CD4-positive, alpha-beta memory T cell (primary cell): ENCODE data around the gene CSNK1G2. TPM values are rescaled to one million over a fixed set of nuclear protein-coding genes. Genes with fewer than 3 reads are reported as not detected.

ENCODE experiments used
- CTCF ChIA-PET: fragments of 350-600 bp; sonication (Branson Sonifier 250); formaldehyde crosslinking; loops from one replicate; lab custom pipeline; 2021; ENCODE audit warnings: inconsistent platforms; ENCODE audit not compliant: partially characterized antibody; lab: Charles Lee
- POLR2A ChIA-PET: fragments of 350-600 bp; sonication (Branson Sonifier 250); formaldehyde crosslinking; loops from one replicate; lab custom pipeline; 2021; ENCODE audit not compliant: partially characterized antibody; lab: Charles Lee
- DNase-seq, 5 donors: peaks; one replicate each; pipeline versions ENCODE4 v3.0.0 to v3.0.0-alpha.2; 2020 to 2022; ENCODE audit warnings: mixed read lengths in 1 of 5
- H3K27ac ChIP-seq: one replicate; pipeline ENCODE4 v1.7.0; 2013; ENCODE audit warnings: low read depth, low read length
- H3K27me3 ChIP-seq: 2 replicates; pipeline ENCODE4 v1.7.0; 2013; ENCODE audit warnings: mild to moderate bottlenecking, low read length, moderate library complexity; ENCODE audit not compliant: insufficient read depth
- H3K36me3 ChIP-seq: 2 replicates; pipeline ENCODE4 v1.7.0; 2013; ENCODE audit warnings: mild to moderate bottlenecking, low read length, moderate library complexity; ENCODE audit not compliant: insufficient read depth
- H3K4me1 ChIP-seq: 2 replicates; pipeline ENCODE4 v1.7.0; 2013; ENCODE audit warnings: mild to moderate bottlenecking, low read length, moderate library complexity; ENCODE audit not compliant: insufficient read depth
- H3K4me3 ChIP-seq, 2 donors: one replicate each; pipeline ENCODE4 v1.7.0; 2013; ENCODE audit warnings: low read length in 2 of 2, mild to moderate bottlenecking in 1 of 2
- H3K9me3 ChIP-seq, 2 donors: one replicate each; pipeline ENCODE4 v1.7.0; 2013; ENCODE audit warnings: low read length in 2 of 2, control low read depth in 1 of 2; ENCODE audit not compliant: control insufficient read depth in 1 of 2
- H3K27ac Mint-ChIP-seq, 7 donors: one replicate each; pipeline ENCODE4 v1.8.0; 2020 to 2021; ENCODE audit warnings: mixed read lengths in 7 of 7, mild to moderate bottlenecking in 6 of 7, inconsistent platforms in 3 of 7, moderate library complexity in 3 of 7
- H3K27me3 Mint-ChIP-seq, 2 donors: one replicate each; pipeline ENCODE4 v1.8.0; 2020 to 2021; ENCODE audit warnings: mixed read lengths in 2 of 2
- H3K36me3 Mint-ChIP-seq, 2 donors: one replicate each; pipeline ENCODE4 v1.8.0; 2020 to 2021; ENCODE audit warnings: mixed read lengths in 2 of 2, inconsistent platforms in 1 of 2, mild to moderate bottlenecking in 1 of 2
- H3K4me1 Mint-ChIP-seq, 4 donors: one replicate each; pipeline ENCODE4 v1.8.0; 2020 to 2021; ENCODE audit warnings: mixed read lengths in 4 of 4, mild to moderate bottlenecking in 1 of 4
- H3K4me3 Mint-ChIP-seq, 8 donors: one replicate each; pipeline ENCODE4 v1.8.0; 2020 to 2021; ENCODE audit warnings: mixed read lengths in 8 of 8, mild to moderate bottlenecking in 7 of 8, moderate library complexity in 6 of 8, inconsistent platforms in 3 of 8
- H3K9me3 Mint-ChIP-seq, 8 donors: one replicate each; pipeline ENCODE4 v1.8.0; 2020 to 2021; ENCODE audit warnings: mixed read lengths in 8 of 8, mild to moderate bottlenecking in 5 of 8, inconsistent platforms in 3 of 8, moderate library complexity in 1 of 8
- intact Hi-C: fragments of 100-400 bp; cut with micrococcal nuclease; formaldehyde crosslinking; loops from one replicate; pipeline ENCODE4 v1.15.1; 2023
- polyA plus RNA-seq, 2 donors: library from polyadenylated mRNA; unstranded; fragments of 300-500 nt; fragmentation: Illumina TruSeq; gene quantifications; one replicate each; pipeline ENCODE4 v1.2.3, GENCODE V29; 2021
- total RNA-seq, 2 experiments: library from RNA; stranded (reverse); gene quantifications; one replicate each; pipeline ENCODE4 v1.2.3, GENCODE V29; 2021

The CSNK1G2 gene
- total and polyA plus RNA-seq, 4 experiments from 2014 or later = 11.3 to 144 (median 99.5) TPM

- peak overlapping the region; percentile 81 to 99 for H3K4me3 ChIP-seq
- POLR2A ChIA-PET = interaction anchor here (0.6 to 2.0 kb wide), 29 partner anchors 9 to 674 kb away, joined by 3 to 12 read pairs (median 4); partner anchors contain the start of genes AP3D1 and MKNK2
- peaks cover 0 to 28% of the 10 kb centered on the region in 2 donors for H3K36me3 Mint-ChIP-seq
- peaks cover 45% of the 10 kb centered on the region for H3K4me1 ChIP-seq
- peak overlapping the region; percentile 97 to 100 (median 99) for H3K27ac Mint-ChIP-seq
- no peaks in the 10 kb centered on the region for H3K27me3 ChIP-seq
- peaks cover 0 to 10% (median 0%) of the 10 kb centered on the region in 8 donors for H3K9me3 Mint-ChIP-seq
- peak overlapping the region; percentile 91 for H3K27ac ChIP-seq
- intact Hi-C loops = loop anchor here (1.0 kb wide), 3 partner anchors 37 to 154 kb away; partner anchors contain the start of genes ADAT3, IZUMO4, MOB3A and SCAMP4
- H3K27me3 Mint-ChIP-seq = peaks cover 0 to 2% of the 10 kb centered on the region in 2 donors
- DNase-seq = peak; percentile 78 to 89 (median 84)
- no peaks in the 10 kb centered on the region for H3K9me3 ChIP-seq
- no peaks in the 10 kb centered on the region for H3K36me3 ChIP-seq
- H3K4me1 Mint-ChIP-seq = peaks cover 15 to 49% (median 33%) of the 10 kb centered on the region in 4 donors
- CTCF ChIA-PET = interaction anchor here (0.6 to 1.3 kb wide), 6 partner anchors 12 to 142 kb away, joined by 3 to 4 read pairs (median 3); no protein-coding TSS in a partner anchor
- H3K4me3 Mint-ChIP-seq = peak overlapping the region; percentile 90 to 99 (median 97)
Observed at GRCh38 chr19:1942078-1942933, 1.3 kb downstream of the CSNK1G2 start.

DNA sequence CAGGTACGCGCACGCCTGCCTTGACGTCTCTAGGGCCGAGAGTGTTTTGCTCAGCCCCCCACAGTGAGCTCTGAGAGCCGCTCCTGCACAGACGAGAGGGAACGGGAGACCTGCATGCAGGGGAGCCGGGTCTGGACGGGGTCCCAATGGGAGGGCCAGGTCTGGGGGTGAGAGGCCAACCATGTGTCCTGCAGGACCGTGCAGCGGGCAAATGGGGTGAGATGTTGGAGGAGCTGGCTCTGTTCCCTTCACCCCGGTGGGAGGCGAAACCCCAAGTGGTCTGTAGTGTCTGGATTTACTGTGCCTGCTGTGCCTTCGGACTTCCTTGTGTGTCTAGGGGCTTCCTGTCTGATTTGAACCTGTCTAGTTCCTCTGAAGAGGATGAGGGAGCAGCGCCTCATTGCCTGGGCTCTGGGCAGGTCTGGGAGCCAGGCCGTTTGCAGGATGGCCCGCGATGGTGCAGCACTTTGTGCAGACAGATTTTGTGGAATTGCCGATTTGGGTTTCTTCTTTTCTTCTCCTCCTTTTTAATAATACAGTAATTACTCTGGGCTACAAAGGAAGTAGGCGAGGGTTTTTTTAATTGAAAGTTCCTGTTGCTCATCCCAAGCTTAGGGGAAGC, 2.1 kb downstream of the CSNK1G2 start:
- H3K9me3 ChIP-seq = no peaks in the 10 kb centered on the region
- intact Hi-C loops = loop anchor here (1.0 kb wide), 3 partner anchors 38 to 153 kb away; partner anchors contain the start of genes ADAT3, IZUMO4, MOB3A and SCAMP4
- peaks cover 0 to 2% of the 10 kb centered on the region in 2 donors for H3K27me3 Mint-ChIP-seq
- H3K27me3 ChIP-seq = no peaks in the 10 kb centered on the region
- H3K27ac ChIP-seq = peak overlapping the region; percentile 91
- no peaks in the 10 kb centered on the region for H3K36me3 ChIP-seq
- peak overlapping the region; percentile 90 to 99 (median 97) for H3K4me3 Mint-ChIP-seq
- H3K9me3 Mint-ChIP-seq = peaks cover 0 to 10% (median 0%) of the 10 kb centered on the region in 8 donors
- POLR2A ChIA-PET = interaction anchor here (0.6 to 2.0 kb wide), 23 partner anchors 9 to 534 kb away, joined by 3 to 12 read pairs (median 4); partner anchors contain the start of genes AP3D1, BTBD2 and MKNK2
- H3K4me3 ChIP-seq = peak overlapping the region; percentile 45 to 99
- CTCF ChIA-PET = interaction anchor here (0.6 to 1.3 kb wide), 5 partner anchors 45 to 141 kb away, joined by 3 to 4 read pairs (median 3); no protein-coding TSS in a partner anchor
- H3K4me1 ChIP-seq = peaks cover 46% of the 10 kb centered on the region
- peaks cover 15 to 49% (median 32%) of the 10 kb centered on the region in 4 donors for H3K4me1 Mint-ChIP-seq
- H3K27ac Mint-ChIP-seq = peak overlapping the region; percentile 97 to 100 (median 99)
- peaks cover 0 to 28% of the 10 kb centered on the region in 2 donors for H3K36me3 Mint-ChIP-seq
- no peak for DNase-seq

DNA sequence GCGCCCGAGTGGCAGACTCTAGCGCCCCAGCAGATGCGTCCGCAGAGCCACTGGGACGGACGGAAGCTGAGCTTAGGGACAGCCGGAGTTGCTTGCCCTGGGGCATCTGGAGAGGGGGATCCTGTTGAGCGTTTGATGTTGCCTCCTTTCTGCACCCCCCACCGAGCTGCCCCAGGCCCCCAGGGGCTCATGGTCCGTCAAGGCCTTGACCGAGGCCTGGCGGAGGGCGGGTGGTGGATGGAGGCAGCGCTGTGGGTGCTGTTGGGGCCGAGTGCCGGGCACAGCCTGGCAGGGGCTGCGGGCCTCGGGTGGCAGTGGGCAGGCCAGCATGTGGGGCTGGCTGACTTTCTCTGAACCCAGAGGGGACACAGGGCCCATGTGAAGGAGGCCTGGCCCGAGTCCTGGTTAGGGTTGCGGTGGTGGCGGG, 2.7 kb downstream of the CSNK1G2 start:
- Mint-ChIP-seq H3K27ac (peak overlapping the region; percentile 97 to 100 (median 99)), H3K36me3 (peaks cover 0 to 28% of the 10 kb centered on the region in 2 donors), H3K4me1 (peaks cover 16 to 53% (median 33%) of the 10 kb centered on the region in 4 donors), H3K4me3 (peak overlapping the region; percentile 90 to 99 (median 97)), H3K9me3 (peaks cover 0 to 10% (median 0%) of the 10 kb centered on the region in 8 donors), H3K27me3 (peaks cover 0 to 2% of the 10 kb centered on the region in 2 donors)
- H3K4me1 ChIP-seq = peaks cover 50% of the 10 kb centered on the region
- H3K36me3 ChIP-seq = peaks cover under 1% of the 10 kb centered on the region
- no peaks in the 10 kb centered on the region for H3K27me3 ChIP-seq
- DNase-seq = peak in 1 of 5 donors; percentile 50
- H3K27ac ChIP-seq = peak overlapping the region; percentile 91
- ChIA-PET POLR2A (interaction anchor here (0.7 to 1.8 kb wide), 4 partner anchors 46 to 327 kb away, joined by 3 to 12 read pairs (median 4); partner anchors contain the start of gene BTBD2), CTCF (interaction anchor here (0.6 to 1.4 kb wide), 3 partner anchors 53 to 76 kb away, joined by 3 to 4 read pairs (median 3); no protein-coding TSS in a partner anchor)
- intact Hi-C loops = no loop called here
- H3K9me3 ChIP-seq = no peaks in the 10 kb centered on the region
- H3K4me3 ChIP-seq = no peak overlapping the region

DNA sequence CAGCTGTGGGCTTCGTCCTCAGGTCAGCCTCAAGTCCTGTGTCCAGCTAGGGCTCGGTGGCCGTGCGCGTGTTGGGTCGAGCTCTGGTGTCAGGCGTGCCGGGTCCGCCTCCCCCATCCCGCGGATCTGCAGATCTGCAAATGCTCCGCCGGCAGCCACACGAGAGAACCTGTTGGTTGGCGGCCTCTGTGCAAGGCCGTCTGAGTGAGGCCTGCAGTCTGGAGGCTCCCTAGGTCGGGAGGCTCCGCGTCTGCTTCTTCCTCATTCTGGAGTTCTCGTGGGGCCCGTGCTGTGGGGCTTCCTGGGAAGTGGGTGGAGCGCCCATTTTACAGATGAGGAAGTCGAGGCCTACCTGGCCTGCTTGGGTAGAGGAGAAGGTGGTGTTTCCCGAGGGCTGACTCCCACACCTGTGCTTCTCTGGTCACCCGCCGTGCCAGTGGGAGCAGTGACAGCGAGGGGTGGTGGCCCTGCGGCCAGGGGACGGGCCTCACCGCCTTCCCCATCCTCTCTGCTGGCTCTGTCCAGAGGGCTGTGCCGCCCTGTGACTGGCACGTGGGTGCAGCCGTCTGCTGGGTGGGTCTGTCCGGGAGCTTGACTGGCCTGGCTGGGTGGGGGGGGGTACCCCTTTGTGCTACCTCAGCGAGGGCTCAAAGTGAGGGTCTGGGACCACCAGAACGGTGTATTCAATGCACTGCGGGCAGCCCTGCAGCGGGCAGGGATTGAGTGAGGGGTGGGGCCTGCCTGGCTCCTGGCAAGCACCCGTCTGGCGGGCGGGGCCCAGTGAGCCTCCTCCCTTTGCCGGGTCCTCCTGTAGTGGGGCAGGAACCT, 3.3 kb downstream of the CSNK1G2 start:
- peak overlapping the region; percentile 36 to 100 (median 59) for H3K27ac Mint-ChIP-seq
- Histone ChIP-seq H3K36me3 (peaks cover 7% of the 10 kb centered on the region), H3K4me1 (peaks cover 53% of the 10 kb centered on the region), H3K27me3 (no peaks in the 10 kb centered on the region), H3K4me3 (no peak overlapping the region), H3K27ac (peak overlapping the region; percentile 91), H3K9me3 (no peaks in the 10 kb centered on the region)
- peaks cover 0 to 2% of the 10 kb centered on the region in 2 donors for H3K27me3 Mint-ChIP-seq
- POLR2A ChIA-PET = interaction anchor here (1.0 kb wide), 1 partner anchor 47 kb away, joined by 4 read pairs; no protein-coding TSS in a partner anchor
- H3K9me3 Mint-ChIP-seq = peaks cover 0 to 10% (median 0%) of the 10 kb centered on the region in 8 donors
- intact Hi-C loops = no loop called here
- peak overlapping the region in 5 of 8 donors; percentile 36 to 68 (median 59) for H3K4me3 Mint-ChIP-seq
- peaks cover 19 to 59% (median 39%) of the 10 kb centered on the region in 4 donors for H3K4me1 Mint-ChIP-seq
- DNase-seq = no peak
- peaks cover 0 to 31% of the 10 kb centered on the region in 2 donors for H3K36me3 Mint-ChIP-seq
- CTCF ChIA-PET = interaction anchor here (0.6 to 1.4 kb wide), 4 partner anchors 47 to 75 kb away, joined by 3 to 4 read pairs (median 3); no protein-coding TSS in a partner anchor

- H3K4me3 ChIP-seq = no peak overlapping the region
- peak overlapping the region in 2 of 8 donors; percentile 31 to 43 for H3K4me3 Mint-ChIP-seq
- H3K27me3 ChIP-seq = no peaks in the 10 kb centered on the region
- no peaks in the 10 kb centered on the region for H3K9me3 ChIP-seq
- peak overlapping the region; percentile 20 for H3K27ac ChIP-seq
- CTCF ChIA-PET = interaction anchor here (1.2 to 1.4 kb wide), 3 partner anchors 17 to 72 kb away, joined by 3 to 4 read pairs (median 3); no protein-coding TSS in a partner anchor
- H3K27ac Mint-ChIP-seq = peak overlapping the region in 2 of 7 donors; percentile 61 to 68
- intact Hi-C loops = no loop called here
- no peak for DNase-seq
- peaks cover 0 to 6% (median 0%) of the 10 kb centered on the region in 8 donors for H3K9me3 Mint-ChIP-seq
- POLR2A ChIA-PET = interaction anchor here (1.2 kb wide), 1 partner anchor 140 kb away, joined by 4 read pairs; no protein-coding TSS in a partner anchor
- H3K4me1 ChIP-seq = peaks cover 47% of the 10 kb centered on the region
- H3K36me3 ChIP-seq = peaks cover 7% of the 10 kb centered on the region
- peaks cover 0 to 30% of the 10 kb centered on the region in 2 donors for H3K36me3 Mint-ChIP-seq
- peaks cover 0 to 2% of the 10 kb centered on the region in 2 donors for H3K27me3 Mint-ChIP-seq
- H3K4me1 Mint-ChIP-seq = peaks cover 18 to 59% (median 37%) of the 10 kb centered on the region in 4 donors
Observed at GRCh38 chr19:1944916-1945561, 4.1 kb downstream of the CSNK1G2 start.
